Medulla oblongata (tissue), 1 donor: ENCODE data around the gene ATOX1.
"Not testable (repeated sequence)": the region's sequence is repeated elsewhere in the genome, so short reads cannot be mapped to it uniquely, and the experiment has no call there.

ENCODE experiments used
- DNase-seq: peaks from one replicate; pipeline ENCODE4 v3.0.0-alpha.2; 2015; ENCODE audit errors: extremely low spot score

The ATOX1 gene, protein sequence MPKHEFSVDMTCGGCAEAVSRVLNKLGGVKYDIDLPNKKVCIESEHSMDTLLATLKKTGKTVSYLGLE

DNA sequence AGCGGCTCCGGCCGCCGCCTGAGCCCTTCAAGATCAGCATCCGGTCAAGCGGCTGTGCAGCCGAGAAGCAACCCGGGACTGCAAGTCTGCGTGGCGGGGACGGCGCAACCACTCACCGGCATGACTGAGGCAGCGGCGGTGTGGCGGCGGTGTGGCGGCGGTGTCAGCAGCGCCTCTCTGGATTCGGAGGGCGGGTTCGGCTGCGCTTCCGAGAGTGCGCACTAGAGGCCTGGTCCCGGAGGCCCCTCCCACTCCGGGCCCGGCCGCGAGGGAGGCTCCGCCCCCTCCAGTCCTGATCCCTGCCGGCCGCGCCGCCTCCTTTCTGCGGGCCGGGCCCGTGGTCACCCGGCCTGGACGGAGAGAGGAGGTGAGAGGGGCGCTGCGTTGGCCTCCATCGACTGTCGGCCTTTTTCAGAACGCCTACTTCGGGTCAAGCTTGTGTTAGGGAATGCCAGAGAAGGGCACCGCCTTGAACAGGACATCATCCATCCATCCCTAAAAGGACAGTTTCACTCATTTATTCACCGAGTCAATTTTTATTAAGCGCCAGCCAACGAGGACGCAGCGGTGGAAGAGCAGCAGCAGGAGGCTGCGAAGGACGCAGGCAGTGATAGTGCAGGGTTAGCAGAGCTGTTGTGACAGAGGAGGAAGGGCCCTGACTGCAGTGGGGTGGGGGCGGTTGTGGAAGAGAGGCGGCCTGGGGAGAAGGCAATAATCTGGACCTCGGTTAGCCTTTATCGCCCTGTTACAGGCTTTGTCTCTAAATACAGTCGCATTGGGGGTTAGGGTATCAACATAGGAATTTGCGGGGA, at the start of gene ATOX1:
Gene ATOX1, minus strand, starts transcription at position 202 of the 812 bp plus-strand sequence. Its CDS starts 80 bp downstream, at position 122.
- DNase-seq: peak; percentile 98

DNA sequence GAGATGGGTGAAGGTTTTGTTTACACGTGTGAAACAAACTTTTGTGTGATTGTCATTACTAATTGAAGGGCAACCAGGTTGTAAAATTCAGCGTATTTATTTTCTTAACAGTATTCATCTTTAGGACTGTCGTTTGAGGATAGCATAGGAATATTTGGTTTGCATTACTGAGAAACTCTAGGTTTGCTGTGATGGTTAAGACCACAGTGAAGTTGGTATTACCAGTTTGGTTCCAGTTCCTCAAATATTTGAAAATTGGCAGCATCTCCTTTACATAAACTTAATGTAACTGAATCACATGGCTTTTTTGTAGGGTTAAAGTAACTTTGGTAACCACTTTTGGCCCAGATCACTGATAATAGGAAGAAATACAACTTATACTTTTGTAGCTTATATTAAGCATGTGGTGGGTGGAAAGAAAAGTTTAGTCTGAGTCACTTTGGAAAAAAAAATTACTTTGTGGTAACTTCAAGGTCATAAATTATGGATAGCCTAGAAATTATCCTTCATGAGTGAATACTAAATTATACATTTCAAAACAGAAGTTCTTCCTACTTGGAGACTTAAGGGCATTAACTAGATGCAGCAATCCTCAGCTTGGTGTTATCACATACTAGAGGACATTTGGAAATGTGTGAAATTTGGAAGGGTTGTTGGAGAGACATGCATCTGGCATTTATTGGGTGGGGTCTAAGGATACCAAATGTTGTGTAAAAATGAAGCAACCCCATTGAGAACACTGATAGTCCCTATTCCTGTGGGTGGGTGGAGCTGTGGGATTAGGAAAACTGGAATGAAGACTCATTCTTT, 47.2 kb upstream of the ATOX1 start:
- no peak for DNase-seq

- no peak for DNase-seq
Measured at GRCh38 chr5:151800532-151800931, 42.1 kb upstream of the ATOX1 start.

- DNase-seq: no peak
Measured at GRCh38 chr5:151799407-151799806, 41.0 kb upstream of the ATOX1 start.

DNA sequence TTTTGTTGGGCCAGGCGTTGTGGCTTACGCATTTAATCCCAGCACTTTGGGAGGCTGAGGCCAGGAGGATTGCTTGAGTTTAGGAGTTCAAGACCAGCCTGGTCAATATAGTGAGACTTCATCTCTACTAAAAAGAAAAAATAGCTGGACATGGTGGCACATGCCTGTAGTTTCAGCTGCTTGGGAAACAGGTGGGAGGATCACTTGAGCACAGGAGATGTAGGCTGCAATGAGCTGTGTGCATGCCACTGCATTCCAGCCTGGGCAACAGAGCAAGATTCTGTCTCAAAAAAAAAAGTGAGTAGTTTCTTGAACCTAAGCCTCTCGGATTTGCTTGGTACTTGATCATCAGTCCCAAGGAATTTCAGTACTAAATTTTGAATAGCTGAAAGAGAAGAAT, 40.2 kb upstream of the ATOX1 start:
- DNase-seq: no peak

DNA sequence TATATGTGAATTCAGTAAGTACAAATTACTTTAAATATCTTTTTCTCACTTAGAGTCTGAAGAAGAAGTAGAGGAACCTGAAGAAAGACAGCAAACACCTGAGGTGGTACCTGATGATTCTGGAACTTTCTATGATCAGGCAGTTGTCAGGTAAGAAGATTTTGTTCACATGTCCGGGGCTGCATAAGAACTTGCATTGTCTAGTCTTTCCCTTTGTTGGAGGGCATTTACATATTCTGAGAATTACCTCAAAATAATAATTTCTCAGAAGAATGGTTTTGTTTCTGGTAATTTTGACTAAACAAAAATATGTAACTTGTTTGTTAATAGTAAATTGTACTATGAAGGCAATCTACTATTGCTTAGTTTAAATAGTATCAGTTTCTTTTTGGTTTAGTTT, 37.0 kb upstream of the ATOX1 start:
- no peak for DNase-seq

GRCh38 chr5:151793358-151793757, 34.9 kb upstream of the ATOX1 start:
- no peak for DNase-seq

DNA sequence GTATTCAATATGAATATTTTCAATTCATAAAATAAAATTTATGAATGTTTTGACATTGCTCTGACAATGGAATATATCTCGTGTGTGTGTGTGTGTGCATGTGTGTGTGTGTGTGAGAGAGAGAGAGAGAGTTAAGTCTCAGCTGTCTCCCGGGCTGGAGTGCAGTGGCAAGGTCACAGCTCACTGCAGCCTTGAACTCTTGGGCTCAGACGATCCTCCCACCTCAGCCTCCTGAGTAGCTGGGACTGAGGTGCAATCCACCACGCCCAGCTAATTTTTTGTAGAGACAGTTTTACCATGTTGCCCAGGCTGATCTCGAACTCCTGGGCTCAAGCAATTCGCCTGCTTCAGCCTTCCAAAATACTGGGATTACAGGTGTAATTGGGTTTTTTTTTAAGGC, 29.4 kb upstream of the ATOX1 start:
- DNase-seq: no peak

- no peak for DNase-seq
Measured at GRCh38 chr5:151786468-151786867, 28.0 kb upstream of the ATOX1 start.

DNA sequence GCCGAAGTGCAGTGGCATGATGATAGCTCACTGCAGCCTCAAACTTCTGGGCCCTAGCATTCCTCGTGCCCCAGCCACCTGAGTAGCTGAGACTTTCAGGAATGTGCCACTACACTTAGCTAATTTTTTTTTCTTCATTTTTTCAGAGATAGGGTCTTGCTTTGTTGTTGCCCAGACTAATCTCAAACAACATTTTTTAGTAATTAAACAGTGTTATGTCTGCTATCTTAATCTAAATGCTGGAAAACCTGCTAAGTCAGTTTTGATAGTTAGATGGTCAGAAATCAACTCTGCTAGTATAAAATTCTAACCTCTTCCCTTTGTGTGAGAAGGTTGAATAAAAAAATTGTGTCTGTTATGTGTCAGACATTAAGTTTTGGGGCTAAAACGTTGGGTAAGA, 25.7 kb upstream of the ATOX1 start:
- no peak for DNase-seq

DNA sequence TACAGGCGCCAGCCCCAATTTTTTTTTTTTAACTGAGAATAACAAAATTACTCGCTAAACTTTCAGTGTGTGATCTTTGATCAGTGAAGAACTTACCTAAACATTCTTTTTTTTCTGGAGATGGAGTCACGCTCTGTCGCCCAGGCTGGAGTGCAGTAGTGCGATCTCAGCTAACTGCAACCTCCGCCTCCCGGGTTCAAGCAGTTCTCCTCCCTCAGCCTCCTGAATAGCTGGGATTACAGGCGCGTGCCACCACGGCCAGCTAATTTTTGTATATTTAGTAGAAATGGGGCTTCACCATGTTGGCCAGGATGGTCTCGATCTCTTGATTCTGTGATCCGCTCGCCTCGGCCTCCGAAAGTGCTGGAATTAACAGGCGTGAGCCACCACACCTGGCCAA, 25.2 kb upstream of the ATOX1 start:
- not testable (repeated sequence) for DNase-seq

DNA sequence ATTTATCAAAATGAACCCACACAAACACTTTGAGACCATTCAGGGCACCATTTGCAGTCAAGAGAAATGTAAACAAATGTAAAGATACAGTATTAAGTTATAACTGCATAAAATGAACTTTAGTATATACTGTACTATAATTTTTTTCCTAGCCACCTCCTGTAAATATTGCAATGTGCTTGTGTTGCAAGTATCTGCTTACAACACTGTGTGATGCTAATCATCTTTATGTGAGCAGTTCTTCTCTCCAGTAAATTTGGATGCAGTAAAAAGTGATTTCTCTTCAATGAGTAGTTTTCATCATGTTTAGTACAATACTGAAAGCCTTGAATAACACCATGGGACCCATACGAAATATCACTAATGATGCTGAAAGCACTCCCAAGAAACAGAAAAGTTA, 22.8 kb upstream of the ATOX1 start:
- no peak for DNase-seq

GRCh38 chr5:151780348-151780747, 21.9 kb upstream of the ATOX1 start:
- no peak for DNase-seq

GRCh38 chr5:151779531-151780125, 21.2 kb upstream of the ATOX1 start:
- DNase-seq: no peak

- no peak for DNase-seq
Measured at GRCh38 chr5:151775025-151775606, 16.7 kb upstream of the ATOX1 start.

GRCh38 chr5:151773951-151774350, 15.5 kb upstream of the ATOX1 start:
- DNase-seq: no peak

- peak; percentile 43 for DNase-seq
Measured at GRCh38 chr5:151772846-151773561, 14.6 kb upstream of the ATOX1 start.

- DNase-seq: no peak
Measured at GRCh38 chr5:151772029-151772845, 13.8 kb upstream of the ATOX1 start.

- peak; percentile 100 for DNase-seq
Measured at GRCh38 chr5:151771259-151772028, 13.0 kb upstream of the ATOX1 start, which contains the start of gene G3BP1. Gene G3BP1, plus strand, starts transcription at chr5:151771954. Its CDS starts 14,667 bp downstream, at chr5:151786621.
